Stimulated activated CD8-positive, alpha-beta memory T cell treated with anti-CD3 and anti-CD28 coated beads, Interleukin-4, amount 100 ng/mL, for 1 hour (primary cell): ENCODE data around the gene CCR4.
"Not testable (repeated sequence)": the region's sequence is repeated elsewhere in the genome, so short reads cannot be mapped to it uniquely, and the experiment has no call there.

Source experiments
- DNase-seq, 2 donors: peaks; one replicate each; pipeline ENCODE4 v3.0.0-alpha.2; 2020; ENCODE audit warnings: low read depth in 2 of 2, low spot score in 1 of 2

The CCR4 gene

GRCh38 chr3:32977861-32978260 lies 26.4 kb downstream of the CCR4 start:
- no peak for DNase-seq

DNA sequence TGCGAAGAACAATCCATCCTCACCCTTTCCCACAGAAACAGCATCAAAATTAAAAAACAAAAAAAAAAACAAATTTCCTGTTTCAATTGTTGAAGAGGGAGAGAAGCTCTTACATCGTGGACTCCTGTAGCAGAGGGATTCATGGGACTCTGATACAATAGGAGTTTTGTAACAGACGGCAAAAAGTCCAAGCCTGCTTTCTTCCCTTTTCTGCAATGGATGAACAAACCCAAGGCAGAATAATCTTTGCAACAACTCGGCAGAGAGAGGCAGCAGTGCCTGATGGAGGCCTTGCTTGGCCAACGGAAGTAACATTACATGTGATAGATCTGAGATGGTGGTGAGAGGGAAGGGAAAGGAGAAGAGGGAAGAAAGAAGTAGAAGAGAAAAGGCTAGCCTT lies 26.9 kb downstream of the CCR4 start:
- DNase-seq = no peak

GRCh38 chr3:32983124-32983523 lies 31.7 kb downstream of the CCR4 start:
- no peak for DNase-seq

DNA sequence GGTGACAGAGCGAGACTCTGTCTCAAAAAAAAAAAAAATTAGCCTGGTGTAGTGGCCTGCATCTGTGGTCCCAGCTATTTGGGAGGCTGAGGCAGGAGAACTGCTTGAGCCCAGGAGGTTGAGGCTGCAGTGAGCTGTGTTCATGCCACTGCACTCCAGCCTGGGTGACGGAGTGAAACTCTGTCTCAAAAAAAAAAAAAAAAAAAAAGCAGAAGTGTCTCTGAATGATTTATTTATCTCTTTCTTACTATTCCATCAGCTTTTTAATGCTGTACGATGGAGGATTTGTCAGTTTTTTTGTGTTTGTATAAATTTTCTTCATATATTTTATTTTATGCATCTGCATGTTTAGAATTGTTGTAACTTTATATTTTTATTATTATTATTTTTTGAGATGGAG lies 33.5 kb downstream of the CCR4 start:
- not testable (repeated sequence) for DNase-seq

DNA sequence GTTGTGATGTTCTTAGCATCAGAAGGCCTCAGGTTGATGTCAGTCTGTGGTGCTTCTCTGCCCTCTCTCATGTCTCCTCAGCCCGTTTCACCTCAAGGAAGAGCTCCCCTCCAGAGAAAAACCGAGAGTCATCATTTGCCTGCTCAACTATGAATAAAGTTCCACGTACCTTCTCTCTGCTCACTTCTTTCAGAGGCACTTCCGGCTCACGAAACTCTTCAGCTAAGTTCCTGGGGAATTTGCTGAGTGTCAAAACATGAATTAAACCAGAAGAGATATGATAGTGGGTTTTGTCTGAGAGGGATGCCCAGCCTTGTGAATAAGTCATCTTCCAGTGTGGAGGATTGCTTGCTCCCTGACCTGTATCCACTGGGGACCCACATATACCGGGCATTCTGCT lies 37.7 kb downstream of the CCR4 start:
- no peak for DNase-seq

- no peak for DNase-seq
These were observed 38.7 kb downstream of the CCR4 start for GRCh38 chr3:32990116-32990515.

DNA sequence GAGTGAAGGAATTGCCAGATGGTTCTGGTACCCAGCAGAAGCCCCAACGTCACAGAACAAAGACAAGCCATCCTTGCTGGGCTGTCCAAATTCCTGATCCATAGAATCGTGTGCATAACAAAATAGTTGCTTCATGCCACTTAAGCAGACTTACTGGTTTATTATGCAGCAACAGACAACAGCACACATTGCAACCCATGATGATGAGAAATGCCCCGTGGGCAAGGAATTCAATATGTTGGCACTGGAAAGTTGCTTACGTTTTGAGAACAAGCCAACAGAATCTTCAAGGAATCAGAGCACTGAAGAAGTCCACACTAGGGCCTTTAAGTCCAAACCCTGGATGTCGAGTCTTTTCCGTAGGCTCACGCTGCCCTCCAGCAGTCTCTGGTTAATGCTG lies 40.3 kb downstream of the CCR4 start:
- no peak for DNase-seq

DNA sequence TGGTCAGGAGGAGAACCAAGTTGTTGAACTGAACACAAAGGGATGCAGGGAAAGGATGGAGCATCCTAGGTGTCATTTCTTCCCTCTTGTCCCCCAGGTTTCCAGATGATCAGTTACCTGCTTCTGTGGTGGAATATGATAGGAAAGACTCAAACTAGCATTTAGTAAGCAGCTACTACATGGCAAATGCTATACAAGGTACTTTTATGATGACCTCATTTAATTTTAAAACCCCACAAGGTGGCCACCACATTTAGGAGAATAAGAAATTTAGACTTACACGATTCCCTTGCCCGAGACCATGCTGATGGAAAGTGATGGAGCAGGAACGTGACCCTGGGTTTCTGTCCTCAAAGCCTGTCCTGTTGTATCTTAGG lies 40.9 kb downstream of the CCR4 start:
- no peak for DNase-seq

GRCh38 chr3:32994045-32994444 lies 42.6 kb downstream of the CCR4 start:
- DNase-seq = no peak

GRCh38 chr3:32995098-32995497 lies 43.7 kb downstream of the CCR4 start:
- no peak for DNase-seq

- DNase-seq = no peak
These were observed 44.8 kb downstream of the CCR4 start for GRCh38 chr3:32996048-32996754.

DNA sequence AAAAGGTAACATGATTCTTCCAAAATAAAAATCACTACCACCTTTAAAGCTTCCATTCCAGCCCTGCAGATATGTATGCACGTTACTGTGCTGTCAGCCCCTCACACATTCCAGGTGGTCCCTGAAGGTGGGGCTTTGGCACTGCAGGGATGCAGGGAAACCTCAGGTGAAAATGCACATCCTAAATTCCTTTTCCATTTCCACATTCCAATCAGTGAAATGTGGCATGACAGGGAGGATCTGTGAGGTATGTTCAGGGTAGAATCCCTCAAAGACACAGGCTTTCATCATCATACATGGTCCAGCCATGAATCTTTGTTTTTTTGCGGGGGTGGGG lies 45.3 kb downstream of the CCR4 start:
- DNase-seq = no peak

DNA sequence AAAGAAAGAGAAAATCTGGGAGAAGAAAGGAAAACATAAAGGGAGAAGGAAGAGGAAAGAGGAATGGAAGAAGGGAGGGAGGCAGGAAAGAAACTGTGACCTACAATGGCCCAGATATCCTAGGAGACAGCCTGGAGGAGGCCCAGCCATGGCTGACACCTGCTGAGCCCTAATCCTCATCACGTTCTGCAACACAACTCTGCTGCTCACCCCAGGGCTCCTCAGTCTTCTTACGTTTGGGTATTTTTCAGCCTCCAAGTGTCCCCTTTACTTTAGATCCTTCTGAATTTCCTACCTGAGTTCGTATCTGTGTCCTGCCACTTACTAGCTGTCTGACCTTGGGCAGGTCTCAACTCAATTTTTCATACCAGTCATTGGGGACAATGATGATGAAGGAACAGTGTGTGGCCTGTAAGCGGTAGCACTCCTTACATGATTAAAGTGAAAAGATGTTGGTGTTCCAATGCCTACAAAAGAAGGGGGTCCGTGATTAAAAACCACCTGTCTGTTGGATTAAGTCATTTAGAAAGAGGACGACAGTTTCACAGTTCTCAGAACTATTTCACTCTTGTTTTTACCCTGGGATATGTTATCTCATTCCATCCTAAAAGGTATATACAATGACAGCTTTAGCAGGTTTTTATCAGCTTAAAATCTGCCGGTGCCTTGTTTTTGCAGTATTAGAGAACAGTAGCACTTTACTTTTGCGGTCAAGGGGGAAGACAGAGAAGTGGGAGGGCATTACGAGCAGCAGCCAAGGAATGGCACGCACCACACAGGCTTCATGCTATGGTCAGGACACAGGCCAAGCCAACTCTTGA lies 47.4 kb downstream of the CCR4 start:
- DNase-seq = no peak

GRCh38 chr3:33000691-33001385 lies 49.4 kb downstream of the CCR4 start:
- no peak for DNase-seq

DNA sequence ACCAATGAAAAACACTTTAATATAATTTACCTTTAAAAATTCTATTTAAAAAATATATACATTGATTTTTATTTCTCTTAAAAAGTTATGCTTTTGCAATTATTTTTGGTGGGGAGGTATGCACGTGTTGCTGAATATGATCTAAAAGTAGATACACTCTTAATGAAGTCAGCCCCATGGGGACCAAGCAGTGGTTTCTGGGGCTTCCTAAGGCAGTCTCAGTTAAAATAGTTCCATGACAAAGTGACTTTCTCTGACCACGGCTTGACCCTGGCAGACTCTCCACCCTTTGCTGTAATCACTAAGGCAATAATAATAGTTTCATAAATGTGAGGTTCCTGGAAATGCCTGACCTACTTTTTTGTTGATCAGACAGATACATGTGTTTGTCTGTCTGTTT lies 50.4 kb downstream of the CCR4 start:
- no peak for DNase-seq

DNA sequence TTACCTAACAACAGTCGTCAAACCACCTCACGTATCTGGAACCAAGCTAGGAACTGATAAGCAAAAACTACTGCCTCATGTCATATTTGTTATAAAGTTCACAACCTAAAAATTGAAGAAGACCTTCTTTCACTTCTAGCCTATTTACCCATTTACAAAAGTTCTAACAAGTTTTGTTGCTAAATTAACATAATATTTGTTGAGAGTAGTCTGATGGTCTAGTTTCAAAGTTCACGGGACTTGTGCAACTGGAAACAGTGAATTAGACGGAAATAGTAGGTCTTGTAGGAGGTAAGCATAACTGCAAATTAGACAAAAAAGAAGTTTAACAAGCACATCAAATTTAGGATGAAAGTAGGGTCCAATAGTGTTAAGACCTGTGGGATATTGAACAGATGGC lies 51.9 kb downstream of the CCR4 start:
- no peak for DNase-seq

DNA sequence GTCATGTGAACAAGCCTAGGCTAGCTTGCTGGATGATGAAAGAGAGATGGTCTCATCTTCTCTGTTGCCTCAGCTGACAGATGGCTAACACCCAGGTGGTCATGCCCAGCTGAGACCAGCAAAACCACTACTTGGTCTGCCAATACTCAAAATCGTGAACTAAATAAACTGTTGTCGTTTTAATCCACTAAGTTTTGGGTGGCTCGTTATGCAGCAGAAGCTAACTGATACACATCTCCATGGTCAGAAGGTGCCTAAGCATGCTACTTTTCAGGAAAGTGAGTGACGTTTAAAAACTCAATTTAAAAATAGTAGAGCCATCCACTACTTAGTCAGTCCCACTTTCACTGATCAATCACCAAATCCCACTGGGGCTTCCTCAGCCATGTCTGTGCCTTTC lies 52.8 kb downstream of the CCR4 start:
- DNase-seq = no peak

DNA sequence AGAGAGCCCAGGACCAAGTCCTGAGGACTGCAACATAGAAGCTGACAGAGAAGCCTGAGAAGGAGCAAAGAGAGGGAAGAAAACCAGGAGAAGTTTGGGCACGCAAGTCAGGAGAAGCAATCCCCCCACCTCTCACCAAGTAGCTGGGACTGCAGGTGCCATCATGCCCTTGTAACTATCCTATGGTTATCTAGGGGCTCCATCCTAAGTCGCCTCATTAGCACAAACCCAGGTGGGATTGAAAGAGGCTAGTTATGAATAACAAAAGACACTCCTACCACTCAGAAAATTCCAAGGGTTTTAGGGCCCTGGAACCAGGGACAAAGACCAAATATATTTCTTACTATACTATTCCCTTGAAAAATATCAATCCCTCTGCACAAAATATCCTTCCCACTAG lies 53.5 kb downstream of the CCR4 start:
- no peak for DNase-seq
